ENCODE measurements around the gene MAD2L2. TPM values are rescaled to one million over a fixed set of nuclear protein-coding genes. Genes with fewer than 3 reads are reported as not detected.

Gene MAD2L2
- total RNA-seq, 1 experiment from 2014 or later = 283 TPM

DNA sequence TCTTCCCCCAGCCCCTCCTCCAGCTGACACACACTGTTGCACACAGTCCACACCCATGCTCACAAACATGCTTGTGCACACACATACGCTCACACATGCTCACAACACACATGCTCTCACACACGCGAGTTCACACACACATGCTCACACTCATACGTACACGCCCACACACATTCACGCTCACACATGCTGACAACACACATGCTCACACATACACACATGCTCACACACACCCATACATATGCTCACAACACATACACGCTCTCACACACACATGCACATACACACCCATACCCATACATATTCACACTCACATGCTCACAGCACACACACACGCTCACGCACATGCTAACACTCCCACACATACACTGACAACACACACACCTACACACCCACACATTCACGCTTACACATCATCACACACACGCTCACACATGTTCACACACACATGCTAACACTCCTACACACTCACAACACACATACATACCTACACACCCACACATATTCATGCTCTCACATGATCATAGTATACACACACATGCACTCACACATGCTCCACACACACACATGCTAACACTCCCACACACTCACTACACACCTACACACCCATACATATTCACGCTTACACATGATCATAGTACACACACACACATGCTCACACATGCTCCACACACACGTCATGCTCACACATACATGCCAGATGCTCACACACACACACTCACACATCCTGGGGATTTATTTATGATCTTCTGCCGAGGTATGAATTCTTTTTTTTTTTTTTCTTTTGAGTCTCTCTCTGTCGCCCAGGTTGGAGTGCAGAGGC lies 21.2 kb upstream of the MAD2L2 start:
- no peak for ATAC-seq
- no peaks in the 10 kb centered on the region for H3K27me3 Mint-ChIP-seq (ENCODE audit: low read depth)
- DNase-seq (ENCODE audit: low spot score) = no peak
- no peak overlapping the region for H3K4me3 Mint-ChIP-seq
- H3K4me1 Mint-ChIP-seq = peaks cover 50% of the 10 kb centered on the region
- no peaks in the 10 kb centered on the region for H3K9me3 Mint-ChIP-seq
- TF ChIP-seq JUN (CRISPR knock-in tag; IDR thresholded peaks at IDR 0.05) (no peak), KAT7 (CRISPR knock-in tag; IDR thresholded peaks at IDR 0.05; ENCODE audit: borderline replicate concordance) (no peak), NFE2L1 (CRISPR knock-in tag; IDR thresholded peaks at IDR 0.05) (no peak), ZNF121 (CRISPR knock-in tag; IDR thresholded peaks at IDR 0.05) (no peak), ZNF416 (CRISPR knock-in tag; IDR thresholded peaks at IDR 0.05) (no peak)
- TF ChIP-seq, protein P1, sequence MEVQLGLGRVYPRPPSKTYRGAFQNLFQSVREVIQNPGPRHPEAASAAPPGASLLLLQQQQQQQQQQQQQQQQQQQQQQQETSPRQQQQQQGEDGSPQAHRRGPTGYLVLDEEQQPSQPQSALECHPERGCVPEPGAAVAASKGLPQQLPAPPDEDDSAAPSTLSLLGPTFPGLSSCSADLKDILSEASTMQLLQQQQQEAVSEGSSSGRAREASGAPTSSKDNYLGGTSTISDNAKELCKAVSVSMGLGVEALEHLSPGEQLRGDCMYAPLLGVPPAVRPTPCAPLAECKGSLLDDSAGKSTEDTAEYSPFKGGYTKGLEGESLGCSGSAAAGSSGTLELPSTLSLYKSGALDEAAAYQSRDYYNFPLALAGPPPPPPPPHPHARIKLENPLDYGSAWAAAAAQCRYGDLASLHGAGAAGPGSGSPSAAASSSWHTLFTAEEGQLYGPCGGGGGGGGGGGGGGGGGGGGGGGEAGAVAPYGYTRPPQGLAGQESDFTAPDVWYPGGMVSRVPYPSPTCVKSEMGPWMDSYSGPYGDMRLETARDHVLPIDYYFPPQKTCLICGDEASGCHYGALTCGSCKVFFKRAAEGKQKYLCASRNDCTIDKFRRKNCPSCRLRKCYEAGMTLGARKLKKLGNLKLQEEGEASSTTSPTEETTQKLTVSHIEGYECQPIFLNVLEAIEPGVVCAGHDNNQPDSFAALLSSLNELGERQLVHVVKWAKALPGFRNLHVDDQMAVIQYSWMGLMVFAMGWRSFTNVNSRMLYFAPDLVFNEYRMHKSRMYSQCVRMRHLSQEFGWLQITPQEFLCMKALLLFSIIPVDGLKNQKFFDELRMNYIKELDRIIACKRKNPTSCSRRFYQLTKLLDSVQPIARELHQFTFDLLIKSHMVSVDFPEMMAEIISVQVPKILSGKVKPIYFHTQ (CRISPR knock-in tag; IDR thresholded peaks at IDR 0.05) = no peak
- TF ChIP-seq, protein P2, sequence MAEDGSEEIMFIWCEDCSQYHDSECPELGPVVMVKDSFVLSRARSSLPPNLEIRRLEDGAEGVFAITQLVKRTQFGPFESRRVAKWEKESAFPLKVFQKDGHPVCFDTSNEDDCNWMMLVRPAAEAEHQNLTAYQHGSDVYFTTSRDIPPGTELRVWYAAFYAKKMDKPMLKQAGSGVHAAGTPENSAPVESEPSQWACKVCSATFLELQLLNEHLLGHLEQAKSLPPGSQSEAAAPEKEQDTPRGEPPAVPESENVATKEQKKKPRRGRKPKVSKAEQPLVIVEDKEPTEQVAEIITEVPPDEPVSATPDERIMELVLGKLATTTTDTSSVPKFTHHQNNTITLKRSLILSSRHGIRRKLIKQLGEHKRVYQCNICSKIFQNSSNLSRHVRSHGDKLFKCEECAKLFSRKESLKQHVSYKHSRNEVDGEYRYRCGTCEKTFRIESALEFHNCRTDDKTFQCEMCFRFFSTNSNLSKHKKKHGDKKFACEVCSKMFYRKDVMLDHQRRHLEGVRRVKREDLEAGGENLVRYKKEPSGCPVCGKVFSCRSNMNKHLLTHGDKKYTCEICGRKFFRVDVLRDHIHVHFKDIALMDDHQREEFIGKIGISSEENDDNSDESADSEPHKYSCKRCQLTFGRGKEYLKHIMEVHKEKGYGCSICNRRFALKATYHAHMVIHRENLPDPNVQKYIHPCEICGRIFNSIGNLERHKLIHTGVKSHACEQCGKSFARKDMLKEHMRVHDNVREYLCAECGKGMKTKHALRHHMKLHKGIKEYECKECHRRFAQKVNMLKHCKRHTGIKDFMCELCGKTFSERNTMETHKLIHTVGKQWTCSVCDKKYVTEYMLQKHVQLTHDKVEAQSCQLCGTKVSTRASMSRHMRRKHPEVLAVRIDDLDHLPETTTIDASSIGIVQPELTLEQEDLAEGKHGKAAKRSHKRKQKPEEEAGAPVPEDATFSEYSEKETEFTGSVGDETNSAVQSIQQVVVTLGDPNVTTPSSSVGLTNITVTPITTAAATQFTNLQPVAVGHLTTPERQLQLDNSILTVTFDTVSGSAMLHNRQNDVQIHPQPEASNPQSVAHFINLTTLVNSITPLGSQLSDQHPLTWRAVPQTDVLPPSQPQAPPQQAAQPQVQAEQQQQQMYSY (CRISPR knock-in tag; IDR thresholded peaks at IDR 0.05) = no peak
- TF ChIP-seq, protein P3, sequence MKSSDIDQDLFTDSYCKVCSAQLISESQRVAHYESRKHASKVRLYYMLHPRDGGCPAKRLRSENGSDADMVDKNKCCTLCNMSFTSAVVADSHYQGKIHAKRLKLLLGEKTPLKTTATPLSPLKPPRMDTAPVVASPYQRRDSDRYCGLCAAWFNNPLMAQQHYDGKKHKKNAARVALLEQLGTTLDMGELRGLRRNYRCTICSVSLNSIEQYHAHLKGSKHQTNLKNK (CRISPR knock-in tag; IDR thresholded peaks at IDR 0.05) = no peak
- TF ChIP-seq, protein P4, sequence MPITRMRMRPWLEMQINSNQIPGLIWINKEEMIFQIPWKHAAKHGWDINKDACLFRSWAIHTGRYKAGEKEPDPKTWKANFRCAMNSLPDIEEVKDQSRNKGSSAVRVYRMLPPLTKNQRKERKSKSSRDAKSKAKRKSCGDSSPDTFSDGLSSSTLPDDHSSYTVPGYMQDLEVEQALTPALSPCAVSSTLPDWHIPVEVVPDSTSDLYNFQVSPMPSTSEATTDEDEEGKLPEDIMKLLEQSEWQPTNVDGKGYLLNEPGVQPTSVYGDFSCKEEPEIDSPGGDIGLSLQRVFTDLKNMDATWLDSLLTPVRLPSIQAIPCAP (CRISPR knock-in tag; IDR thresholded peaks at IDR 0.05) = no peak
- TF ChIP-seq, protein P5, sequence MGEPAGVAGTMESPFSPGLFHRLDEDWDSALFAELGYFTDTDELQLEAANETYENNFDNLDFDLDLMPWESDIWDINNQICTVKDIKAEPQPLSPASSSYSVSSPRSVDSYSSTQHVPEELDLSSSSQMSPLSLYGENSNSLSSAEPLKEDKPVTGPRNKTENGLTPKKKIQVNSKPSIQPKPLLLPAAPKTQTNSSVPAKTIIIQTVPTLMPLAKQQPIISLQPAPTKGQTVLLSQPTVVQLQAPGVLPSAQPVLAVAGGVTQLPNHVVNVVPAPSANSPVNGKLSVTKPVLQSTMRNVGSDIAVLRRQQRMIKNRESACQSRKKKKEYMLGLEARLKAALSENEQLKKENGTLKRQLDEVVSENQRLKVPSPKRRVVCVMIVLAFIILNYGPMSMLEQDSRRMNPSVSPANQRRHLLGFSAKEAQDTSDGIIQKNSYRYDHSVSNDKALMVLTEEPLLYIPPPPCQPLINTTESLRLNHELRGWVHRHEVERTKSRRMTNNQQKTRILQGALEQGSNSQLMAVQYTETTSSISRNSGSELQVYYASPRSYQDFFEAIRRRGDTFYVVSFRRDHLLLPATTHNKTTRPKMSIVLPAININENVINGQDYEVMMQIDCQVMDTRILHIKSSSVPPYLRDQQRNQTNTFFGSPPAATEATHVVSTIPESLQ (CRISPR knock-in tag; IDR thresholded peaks at IDR 0.05) = no peak
- H3K36me3 Mint-ChIP-seq = no peaks in the 10 kb centered on the region
- H3K27ac Mint-ChIP-seq = no peak overlapping the region
- ChIA-PET CTCF (interaction anchor here (2.4 kb wide), 1 partner anchor 17 kb away, joined by 9 read pairs; no protein-coding TSS in a partner anchor), POLR2A (no interaction called here)

DNA sequence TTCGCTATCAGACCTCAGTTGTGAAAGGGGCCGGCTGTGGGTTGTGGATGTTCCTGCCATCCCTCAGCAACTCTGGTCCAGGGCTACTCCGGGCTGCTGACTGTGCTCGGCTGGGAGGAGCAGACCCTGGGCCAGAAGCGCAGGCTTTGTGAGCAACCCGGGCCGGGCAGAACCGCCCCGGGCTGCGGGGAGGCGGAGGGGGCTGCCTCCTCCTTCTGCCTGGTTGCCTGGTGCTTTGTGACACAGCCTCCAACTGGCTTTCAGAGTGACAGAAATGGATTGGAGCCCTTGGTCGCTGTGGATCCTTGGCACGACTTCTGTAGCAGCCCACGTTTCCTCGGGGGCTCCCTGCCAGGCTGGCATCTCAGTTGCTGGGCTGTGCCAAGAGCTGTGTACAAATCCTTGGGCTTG lies 20.6 kb upstream of the MAD2L2 start:
- DNase-seq (ENCODE audit: low spot score) = no peak
- ATAC-seq = no peak
- CTCF ChIA-PET = interaction anchor here (1.3 to 2.4 kb wide), 3 partner anchors 12 to 137 kb away, joined by 4 to 9 read pairs (median 7); no protein-coding TSS in a partner anchor
- TF ChIP-seq ZNF671 (CRISPR knock-in tag; IDR thresholded peaks at IDR 0.05) (no peak), CREM (CRISPR knock-in tag; IDR thresholded peaks at IDR 0.05) (no peak), NFATC4 (CRISPR knock-in tag; IDR thresholded peaks at IDR 0.05) (no peak), NR2C2 (CRISPR knock-in tag; IDR thresholded peaks at IDR 0.05) (no peak), IRF2 (CRISPR knock-in tag; IDR thresholded peaks at IDR 0.05; ENCODE audit: borderline replicate concordance, low read depth) (no peak), ZNF121 (CRISPR knock-in tag; IDR thresholded peaks at IDR 0.05) (no peak), ZNF263 (CRISPR knock-in tag; IDR thresholded peaks at IDR 0.05; ENCODE audit: low read depth) (no peak)
- TF ChIP-seq, protein P6, sequence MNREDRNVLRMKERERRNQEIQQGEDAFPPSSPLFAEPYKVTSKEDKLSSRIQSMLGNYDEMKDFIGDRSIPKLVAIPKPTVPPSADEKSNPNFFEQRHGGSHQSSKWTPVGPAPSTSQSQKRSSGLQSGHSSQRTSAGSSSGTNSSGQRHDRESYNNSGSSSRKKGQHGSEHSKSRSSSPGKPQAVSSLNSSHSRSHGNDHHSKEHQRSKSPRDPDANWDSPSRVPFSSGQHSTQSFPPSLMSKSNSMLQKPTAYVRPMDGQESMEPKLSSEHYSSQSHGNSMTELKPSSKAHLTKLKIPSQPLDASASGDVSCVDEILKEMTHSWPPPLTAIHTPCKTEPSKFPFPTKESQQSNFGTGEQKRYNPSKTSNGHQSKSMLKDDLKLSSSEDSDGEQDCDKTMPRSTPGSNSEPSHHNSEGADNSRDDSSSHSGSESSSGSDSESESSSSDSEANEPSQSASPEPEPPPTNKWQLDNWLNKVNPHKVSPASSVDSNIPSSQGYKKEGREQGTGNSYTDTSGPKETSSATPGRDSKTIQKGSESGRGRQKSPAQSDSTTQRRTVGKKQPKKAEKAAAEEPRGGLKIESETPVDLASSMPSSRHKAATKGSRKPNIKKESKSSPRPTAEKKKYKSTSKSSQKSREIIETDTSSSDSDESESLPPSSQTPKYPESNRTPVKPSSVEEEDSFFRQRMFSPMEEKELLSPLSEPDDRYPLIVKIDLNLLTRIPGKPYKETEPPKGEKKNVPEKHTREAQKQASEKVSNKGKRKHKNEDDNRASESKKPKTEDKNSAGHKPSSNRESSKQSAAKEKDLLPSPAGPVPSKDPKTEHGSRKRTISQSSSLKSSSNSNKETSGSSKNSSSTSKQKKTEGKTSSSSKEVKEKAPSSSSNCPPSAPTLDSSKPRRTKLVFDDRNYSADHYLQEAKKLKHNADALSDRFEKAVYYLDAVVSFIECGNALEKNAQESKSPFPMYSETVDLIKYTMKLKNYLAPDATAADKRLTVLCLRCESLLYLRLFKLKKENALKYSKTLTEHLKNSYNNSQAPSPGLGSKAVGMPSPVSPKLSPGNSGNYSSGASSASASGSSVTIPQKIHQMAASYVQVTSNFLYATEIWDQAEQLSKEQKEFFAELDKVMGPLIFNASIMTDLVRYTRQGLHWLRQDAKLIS (CRISPR knock-in tag; IDR thresholded peaks at IDR 0.05; ENCODE audit: borderline replicate concordance) = no peak
- TF ChIP-seq, protein P7, sequence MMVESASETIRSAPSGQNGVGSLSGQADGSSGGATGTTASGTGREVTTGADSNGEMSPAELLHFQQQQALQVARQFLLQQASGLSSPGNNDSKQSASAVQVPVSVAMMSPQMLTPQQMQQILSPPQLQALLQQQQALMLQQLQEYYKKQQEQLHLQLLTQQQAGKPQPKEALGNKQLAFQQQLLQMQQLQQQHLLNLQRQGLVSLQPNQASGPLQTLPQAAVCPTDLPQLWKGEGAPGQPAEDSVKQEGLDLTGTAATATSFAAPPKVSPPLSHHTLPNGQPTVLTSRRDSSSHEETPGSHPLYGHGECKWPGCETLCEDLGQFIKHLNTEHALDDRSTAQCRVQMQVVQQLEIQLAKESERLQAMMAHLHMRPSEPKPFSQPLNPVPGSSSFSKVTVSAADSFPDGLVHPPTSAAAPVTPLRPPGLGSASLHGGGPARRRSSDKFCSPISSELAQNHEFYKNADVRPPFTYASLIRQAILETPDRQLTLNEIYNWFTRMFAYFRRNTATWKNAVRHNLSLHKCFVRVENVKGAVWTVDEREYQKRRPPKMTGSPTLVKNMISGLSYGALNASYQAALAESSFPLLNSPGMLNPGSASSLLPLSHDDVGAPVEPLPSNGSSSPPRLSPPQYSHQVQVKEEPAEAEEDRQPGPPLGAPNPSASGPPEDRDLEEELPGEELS (CRISPR knock-in tag; IDR thresholded peaks at IDR 0.05) = no peak

More for the DNA sequence above, 20.6 kb upstream of the MAD2L2 start:
- Mint-ChIP-seq H3K27ac (no peak overlapping the region), H3K4me1 (peaks cover 51% of the 10 kb centered on the region), H3K36me3 (no peaks in the 10 kb centered on the region), H3K9me3 (no peaks in the 10 kb centered on the region), H3K4me3 (no peak overlapping the region), H3K27me3 (ENCODE audit: low read depth) (no peaks in the 10 kb centered on the region)
- POLR2A ChIA-PET = interaction anchor here (1.5 kb wide), 1 partner anchor 19 kb away, joined by 5 read pairs; no protein-coding TSS in a partner anchor
